Activated CD4-positive, alpha-beta T cell treated with anti-CD3 and anti-CD28 coated beads for 1 hour (primary cell): ENCODE measurements around the gene EMILIN3.

Experiments
- DNase-seq: peaks from one replicate; pipeline ENCODE4 v3.0.0-alpha.2; 2020

The EMILIN3 gene

DNA sequence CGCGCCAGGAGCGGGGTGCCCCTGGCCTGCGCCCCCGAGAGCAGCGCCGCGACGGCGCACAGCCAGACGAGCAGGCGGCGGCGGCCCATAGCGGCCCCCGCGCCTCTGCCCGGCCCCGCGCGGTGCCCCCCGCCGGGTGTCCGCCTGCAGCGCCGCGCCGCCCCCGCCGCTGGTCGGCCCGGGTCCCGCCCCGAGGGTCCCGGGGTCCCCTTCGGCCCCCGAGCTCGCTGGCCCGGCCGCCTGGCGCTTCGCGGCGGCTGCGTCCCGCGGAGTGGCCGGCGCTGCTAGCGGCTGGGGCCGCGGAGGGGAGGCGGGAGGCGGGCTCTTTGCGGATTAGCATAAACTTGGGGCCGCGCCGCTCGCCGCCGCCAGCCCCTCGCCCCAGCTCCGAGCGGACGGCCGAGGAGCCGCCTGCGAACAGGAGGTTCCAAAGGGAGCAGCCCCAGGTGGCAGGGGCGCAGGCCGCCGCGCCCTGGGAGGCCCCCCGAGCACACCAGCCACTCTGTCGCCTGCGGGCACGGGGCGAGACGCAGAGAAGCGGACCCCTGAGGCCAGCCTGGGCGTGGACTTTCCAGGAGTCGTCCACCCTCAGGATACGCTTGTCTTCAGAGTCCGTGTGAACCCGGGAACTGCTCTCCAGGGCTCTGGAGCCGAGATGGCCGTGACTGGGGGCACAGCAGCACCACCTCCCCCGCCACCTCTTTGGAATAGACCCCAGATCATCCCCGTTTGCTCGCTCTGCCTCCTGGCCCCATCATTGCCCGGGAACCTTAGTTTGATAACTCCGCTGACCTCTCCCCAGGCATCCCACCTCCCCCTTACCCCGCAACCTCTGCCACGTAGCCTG, at the start of gene EMILIN3:
TSS of gene EMILIN3 (minus strand) at position 273 of the 847 bp plus-strand sequence. CDS start at position 89, 184 bp downstream.
- no peak for DNase-seq

DNA sequence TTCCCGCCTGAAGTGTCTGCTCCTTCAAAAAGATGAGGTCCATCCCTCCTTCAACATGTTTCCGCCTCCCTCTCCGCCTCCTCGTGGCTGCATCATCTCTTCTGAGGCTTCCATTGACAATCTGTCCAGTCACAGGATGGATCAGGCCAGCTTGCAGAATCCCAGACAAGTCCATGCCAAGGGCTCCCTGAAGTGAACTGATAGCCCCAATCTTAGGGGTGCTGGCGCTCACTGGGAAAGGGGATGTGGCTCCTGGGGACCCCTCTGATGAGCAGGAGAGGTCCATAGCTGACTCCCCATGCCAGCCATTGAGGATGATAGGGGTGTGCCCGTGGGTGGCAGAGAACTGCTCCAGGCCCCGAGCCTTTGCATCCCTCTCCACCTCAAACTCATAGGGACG, 48.6 kb upstream of the EMILIN3 start:
- no peak for DNase-seq

DNA sequence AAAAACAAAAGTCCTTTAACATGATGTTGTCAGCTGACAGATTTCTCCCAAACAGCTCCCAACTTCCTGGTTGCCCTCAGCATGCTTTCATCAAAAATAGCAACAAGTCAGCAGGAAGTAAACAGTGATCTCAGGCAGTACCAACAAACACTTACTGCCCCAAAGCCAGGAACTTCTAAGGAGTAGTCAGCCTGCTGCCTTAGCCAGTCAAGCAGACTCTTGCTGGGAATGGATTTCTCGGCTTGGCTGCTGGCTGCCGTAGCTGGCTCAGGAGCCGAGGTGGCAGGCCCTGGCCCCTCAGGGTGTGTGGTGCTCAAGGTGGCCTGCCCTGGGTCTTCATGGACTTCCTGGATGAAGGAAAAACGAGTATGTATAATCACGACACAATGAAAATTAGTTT, 46.6 kb upstream of the EMILIN3 start:
- DNase-seq: no peak

GRCh38 chr20:41412324-41413120, 45.9 kb upstream of the EMILIN3 start:
- no peak for DNase-seq

- DNase-seq: no peak
Measured at GRCh38 chr20:41411391-41411847, 44.8 kb upstream of the EMILIN3 start.

DNA sequence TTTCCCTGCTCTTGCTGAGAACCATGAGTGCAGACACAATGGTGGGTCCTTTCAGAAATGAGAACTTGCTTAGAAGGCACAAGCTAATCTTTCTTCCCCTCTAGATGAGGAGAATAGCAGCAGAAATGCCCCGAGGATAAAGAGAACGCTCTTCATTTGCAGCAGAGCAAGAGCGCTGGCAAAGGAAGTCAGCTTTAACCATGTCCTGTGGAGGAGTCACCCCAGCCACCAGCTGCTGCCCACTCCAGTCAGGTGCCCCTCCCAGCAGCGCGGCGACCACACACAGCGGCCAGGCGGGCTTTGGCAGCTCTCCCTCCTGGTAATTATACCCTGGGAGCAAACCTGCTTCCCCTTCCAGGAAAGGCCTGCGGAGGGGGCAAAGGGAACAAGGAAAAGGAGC, 42.4 kb upstream of the EMILIN3 start:
- no peak for DNase-seq

DNA sequence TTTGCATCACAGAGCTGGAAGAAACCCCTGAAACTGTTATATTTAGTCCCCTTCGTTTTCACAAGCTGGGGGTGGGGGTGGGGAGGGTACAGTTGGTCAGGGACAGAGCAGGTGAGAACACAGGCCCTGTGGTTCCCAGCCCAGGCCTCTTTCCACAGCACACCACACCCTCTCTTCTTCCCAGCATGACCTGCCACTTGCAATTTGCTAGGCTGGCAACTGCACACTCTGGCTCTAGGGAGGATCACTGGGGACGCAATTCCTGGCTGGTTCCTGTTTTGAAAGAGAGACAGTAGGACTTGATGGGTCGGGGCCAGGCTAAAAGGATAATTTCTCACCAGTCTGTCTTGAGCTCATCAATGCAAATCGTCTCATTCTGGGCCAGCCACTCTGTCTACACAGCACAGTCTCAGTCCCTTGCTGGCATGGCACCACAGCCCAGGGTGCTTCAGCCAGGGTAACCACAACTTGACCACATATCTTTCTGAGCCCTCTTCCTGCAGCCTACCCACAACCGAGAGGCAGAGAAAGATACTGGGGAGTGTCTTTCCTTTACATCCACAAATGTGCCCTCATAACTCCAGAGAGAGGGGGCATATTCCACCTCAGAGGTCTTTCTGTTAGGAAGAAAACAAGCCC, 41.7 kb upstream of the EMILIN3 start:
- no peak for DNase-seq

DNA sequence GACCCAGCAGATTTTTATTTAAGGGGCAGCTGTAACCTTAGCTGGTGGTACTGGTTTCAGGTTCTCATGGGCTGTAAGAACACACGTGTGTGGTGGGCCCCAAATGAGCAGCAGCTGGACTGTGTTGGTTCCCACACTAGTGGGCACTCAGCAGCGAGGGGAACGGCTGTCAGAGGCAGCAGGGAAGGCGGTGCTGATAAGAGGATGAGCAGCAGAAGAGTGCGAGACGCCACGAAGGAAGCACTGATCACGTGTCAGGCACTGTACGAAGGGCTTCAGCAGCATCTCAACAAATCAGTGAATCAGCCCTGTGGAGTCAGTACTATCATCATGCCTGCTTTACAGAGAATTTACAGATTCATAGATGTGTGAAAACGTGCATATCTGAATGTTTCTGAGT, 41.0 kb upstream of the EMILIN3 start:
- no peak for DNase-seq

DNA sequence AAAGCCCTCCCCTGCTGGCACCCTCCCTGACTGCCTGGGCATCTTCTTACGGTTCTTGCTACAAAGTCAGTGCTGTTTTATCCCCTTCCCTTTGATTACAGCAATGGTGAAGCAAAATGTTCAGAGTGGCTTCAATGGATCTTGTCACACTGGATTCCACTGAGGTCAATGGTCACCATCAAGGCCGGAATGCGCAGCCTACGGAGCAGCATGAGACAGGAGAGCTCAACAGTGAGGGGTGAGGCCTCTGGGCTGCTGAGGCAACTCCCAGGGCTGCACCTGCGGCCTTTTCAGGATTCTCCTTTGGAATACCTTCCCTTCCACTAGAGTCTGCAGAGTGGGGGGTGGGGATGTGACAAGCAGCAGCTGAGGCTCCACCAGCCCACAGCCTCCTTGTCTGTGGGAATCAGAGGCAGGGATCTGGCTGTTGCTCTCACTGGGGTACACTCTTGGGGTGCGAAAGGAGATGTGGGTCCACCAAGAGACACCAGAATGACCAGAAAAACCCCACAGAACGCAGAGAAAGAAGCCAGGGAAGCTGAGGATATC, 40.4 kb upstream of the EMILIN3 start:
- no peak for DNase-seq

GRCh38 chr20:41406353-41406752, 39.7 kb upstream of the EMILIN3 start:
- DNase-seq: no peak

DNA sequence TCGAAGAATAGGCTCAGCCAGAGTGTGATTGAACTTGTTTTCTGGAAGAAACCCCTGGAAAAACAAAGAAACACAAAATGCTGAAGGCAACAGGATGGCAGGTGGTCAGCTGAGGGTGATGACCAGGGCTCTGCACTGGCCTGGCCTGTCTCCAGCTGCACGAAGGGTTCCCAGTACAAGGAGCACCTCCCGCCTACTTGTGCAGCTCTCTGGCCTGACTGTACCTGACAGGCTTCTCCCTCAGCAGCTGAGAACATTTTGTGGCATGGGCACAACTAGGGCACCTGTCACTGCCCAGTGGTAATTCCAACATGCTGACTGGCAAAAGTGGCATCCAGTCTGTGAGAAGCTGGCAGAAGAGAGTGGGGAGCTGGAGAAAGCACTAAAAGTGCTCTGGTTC, 38.8 kb upstream of the EMILIN3 start:
- DNase-seq: no peak

DNA sequence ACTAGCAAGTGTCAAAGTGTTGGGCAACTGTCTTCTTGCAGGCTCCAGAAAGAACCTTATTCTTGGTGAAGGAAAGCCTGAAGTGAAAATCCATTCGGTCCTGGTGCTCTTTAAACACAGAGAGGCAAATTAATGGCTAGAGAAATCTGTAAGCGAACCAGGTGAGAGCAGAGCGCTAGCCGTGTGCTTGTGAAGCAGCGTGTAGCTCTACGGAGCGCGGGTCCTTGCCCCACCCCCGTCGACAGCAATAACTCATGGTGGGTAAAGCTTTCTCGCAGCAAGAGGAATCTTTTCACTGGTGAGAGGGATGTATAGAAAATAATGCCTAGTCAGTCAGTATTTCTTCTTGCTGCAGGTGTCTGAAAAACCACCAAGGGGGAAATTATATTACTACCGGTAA, 37.0 kb upstream of the EMILIN3 start:
- DNase-seq: no peak

- DNase-seq: no peak
Measured at GRCh38 chr20:41398408-41398807, 31.8 kb upstream of the EMILIN3 start.

GRCh38 chr20:41395667-41396664, 29.3 kb upstream of the EMILIN3 start:
- DNase-seq: no peak

DNA sequence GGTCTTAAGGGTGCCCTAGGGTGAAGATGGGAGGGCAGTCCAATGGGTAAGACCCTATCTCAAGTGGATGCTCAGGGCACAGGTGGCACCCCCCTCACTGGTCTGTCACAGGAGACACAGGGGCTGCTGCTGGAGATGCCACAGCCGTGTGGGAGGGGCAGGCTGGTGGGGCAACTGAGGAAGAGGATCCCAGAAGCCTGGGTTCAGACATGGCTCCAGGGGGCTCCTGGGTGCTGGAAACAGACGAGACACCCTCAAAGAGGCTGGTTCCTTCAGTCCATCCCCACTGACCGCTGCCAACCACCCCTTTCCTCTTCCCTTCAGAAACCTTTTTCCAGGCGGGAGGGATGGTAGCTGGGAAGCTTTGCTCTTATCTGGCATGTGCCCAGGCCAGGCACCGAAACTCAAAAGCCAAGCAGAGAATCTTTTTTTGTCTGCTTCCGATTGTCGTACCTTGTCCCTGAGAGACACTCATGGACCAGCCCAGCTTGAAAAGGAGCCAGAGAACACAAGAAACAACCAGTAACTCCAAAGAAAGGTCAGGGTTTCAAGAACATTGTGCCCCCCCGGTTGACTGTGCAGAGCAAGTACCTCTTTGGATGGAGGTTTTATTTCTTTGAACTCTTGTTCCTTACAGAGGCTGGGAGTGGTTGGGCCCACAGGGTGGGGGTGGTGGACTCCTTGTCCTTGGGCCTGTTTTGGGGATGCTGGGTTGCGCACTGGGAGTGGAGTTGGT, 28.5 kb upstream of the EMILIN3 start:
- DNase-seq: no peak

- no peak for DNase-seq
Measured at GRCh38 chr20:41394081-41394480, 27.5 kb upstream of the EMILIN3 start.

- DNase-seq: no peak
Measured at GRCh38 chr20:41393705-41394066, 27.1 kb upstream of the EMILIN3 start.

- DNase-seq: no peak
Measured at GRCh38 chr20:41392871-41393704, 26.5 kb upstream of the EMILIN3 start.

GRCh38 chr20:41392295-41392694, 25.7 kb upstream of the EMILIN3 start:
- no peak for DNase-seq

- no peak for DNase-seq
Measured at GRCh38 chr20:41391587-41392001, 25.0 kb upstream of the EMILIN3 start.
